Fibroblast of lung (primary cell): ENCODE data around the gene LCE1E. TPM values are rescaled to one million over a fixed set of nuclear protein-coding genes. Genes with fewer than 3 reads are reported as not detected.

Experiments
- DNase-seq, 2 donors: peaks; one replicate each; pipeline versions ENCODE4 v3.0.0 to v3.0.0-alpha.2; 2010; ENCODE audit warnings: low read depth in 2 of 2
- H2AFZ ChIP-seq: 2 replicates; pipeline ENCODE4 v1.5.1; 2012; ENCODE audit warnings: low read length, control low read depth, inconsistent platforms
- H3K27ac ChIP-seq: 2 replicates; pipeline ENCODE4 v1.5.1; 2011; ENCODE audit warnings: low read length, control low read depth; ENCODE audit not compliant: insufficient read depth
- H3K27me3 ChIP-seq: 2 replicates; pipeline ENCODE4 v1.5.1; 2011; ENCODE audit warnings: mild to moderate bottlenecking, low read length; ENCODE audit not compliant: control insufficient read depth, insufficient read depth
- H3K36me3 ChIP-seq: 2 replicates; pipeline ENCODE4 v1.5.1; 2011; ENCODE audit warnings: low read length; ENCODE audit not compliant: control insufficient read depth, insufficient read depth
- H3K4me1 ChIP-seq: 2 replicates; pipeline ENCODE4 v1.5.1; 2011; ENCODE audit warnings: low read length; ENCODE audit not compliant: control insufficient read depth, insufficient read depth; ENCODE audit errors: extremely low read depth
- H3K4me2 ChIP-seq: 2 replicates; pipeline ENCODE4 v1.5.1; 2011; ENCODE audit warnings: low read length, control low read depth; ENCODE audit not compliant: insufficient read depth; ENCODE audit errors: extremely low read depth
- H3K4me3 ChIP-seq, 4 experiments: fragments of 200-600 bp in 1 of 4; sonication (generic) in 1 of 4; replicated peaks in 1 of 4; 2 replicates each; pipeline ENCODE4 v1.5.1; 2011 to 2016; ENCODE audit warnings: low read length in 4 of 4, low read depth in 3 of 4, mild to moderate bottlenecking in 3 of 4, control low read depth in 2 of 4, inconsistent platforms in 1 of 4, mixed read lengths in 1 of 4; ENCODE audit not compliant: insufficient read depth in 1 of 4; ENCODE audit errors: control extremely low read depth in 1 of 4
- H3K79me2 ChIP-seq: 2 replicates; pipeline ENCODE4 v1.5.1; 2012; ENCODE audit warnings: mild to moderate bottlenecking, low read length, inconsistent platforms; ENCODE audit not compliant: control insufficient read depth, insufficient read depth
- H3K9ac ChIP-seq: 2 replicates; pipeline ENCODE4 v1.5.1; 2011; ENCODE audit warnings: mild to moderate bottlenecking, low read length, control low read depth; ENCODE audit not compliant: insufficient read depth
- H3K9me3 ChIP-seq: 2 replicates; pipeline ENCODE4 v1.5.1; 2012; ENCODE audit warnings: low read depth, low read length; ENCODE audit not compliant: control insufficient read depth, insufficient read depth
- H4K20me1 ChIP-seq: 2 replicates; pipeline ENCODE4 v1.5.1; 2011; ENCODE audit warnings: low read length; ENCODE audit not compliant: control insufficient read depth, insufficient read depth; ENCODE audit errors: extremely low read depth
- EZH2 ChIP-seq: IDR thresholded peaks from 2 replicates; pipeline ENCODE4 v1.5.1; 2012; ENCODE audit warnings: low read length, control low read depth, mild to moderate bottlenecking; ENCODE audit errors: missing control alignments
- polyA plus RNA-seq, 2 donors: library from polyadenylated mRNA; depleted of rRNA in 1 of 2; stranded (reverse) in 1 of 2; unstranded in 1 of 2; fragments of >200 nt; gene quantifications; 2 replicates each; pipeline ENCODE4 v1.2.1, GENCODE V29; 2011 to 2012; ENCODE audit warnings: missing spikeins in 1 of 2
- total RNA-seq: library from RNA; depleted of rRNA; stranded (reverse); fragments of >200 nt; gene quantifications from 2 replicates; pipeline ENCODE4 v1.2.1, GENCODE V29; 2014
- TF ChIP-seq, protein P1 (sequence below), 2 donors: IDR thresholded peaks in 1 of 2; conservative IDR thresholded peaks in 1 of 2; 1 replicate in 1 of 2; 2 replicates in 1 of 2; pipeline ENCODE4 v1.5.1; 2011 to 2012; ENCODE audit warnings: low read length in 2 of 2, control low read depth in 1 of 2, inconsistent platforms in 1 of 2, low read depth in 1 of 2, mild to moderate bottlenecking in 1 of 2

LCE1E gene
- total and polyA plus RNA-seq, 2 donors (not counting 1 experiment from before 2014, with no cell fraction given), result 0.14 TPM; not detected in 1

DNA sequence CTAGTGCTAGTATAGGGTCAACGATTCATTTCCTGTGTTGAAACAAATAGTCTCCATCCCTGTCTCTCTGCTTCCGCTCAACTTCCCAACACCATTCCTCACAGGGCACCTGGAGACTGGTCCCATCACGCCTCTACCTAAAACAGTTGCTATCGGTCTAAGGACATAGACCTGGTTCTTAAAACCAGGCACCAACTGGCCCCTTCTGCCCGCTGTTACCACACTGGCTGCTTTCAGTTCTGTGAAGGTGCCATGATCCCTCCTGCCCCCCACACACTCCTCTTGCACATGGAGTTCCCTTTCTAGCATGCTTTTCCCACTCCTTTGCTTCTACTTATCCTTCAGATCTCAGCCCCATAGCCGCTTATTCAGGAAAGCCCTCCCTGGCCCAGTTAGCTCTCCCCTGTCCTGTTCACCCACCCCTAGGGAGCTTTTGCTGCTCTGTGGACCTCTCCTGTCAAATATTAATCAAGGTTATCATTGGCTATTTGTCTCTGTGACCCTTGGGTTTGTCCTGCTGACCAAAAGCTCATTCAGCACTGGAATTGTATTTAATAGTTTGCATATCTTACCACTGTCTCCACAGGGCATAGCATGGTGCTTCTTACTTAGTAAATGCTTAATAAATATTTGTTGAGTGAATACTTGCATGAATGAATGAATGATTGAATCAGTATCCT lies 40.2 kb upstream of the LCE1E start:
- Histone ChIP-seq H2AFZ (peak overlapping the region; percentile 9), H3K36me3 (no peaks in the 10 kb centered on the region), H3K4me1 (peaks cover 21% of the 10 kb centered on the region), H3K4me3 (no peak overlapping the region), H3K27ac (peak overlapping the region; percentile 17), H3K4me2 (no peak overlapping the region), H3K79me2 (no peaks in the 10 kb centered on the region), H3K9me3 (no peaks in the 10 kb centered on the region), H3K27me3 (no peaks in the 10 kb centered on the region), H4K20me1 (no peaks in the 10 kb centered on the region), H3K9ac (no peak overlapping the region)
- TF ChIP-seq, protein P1, sequence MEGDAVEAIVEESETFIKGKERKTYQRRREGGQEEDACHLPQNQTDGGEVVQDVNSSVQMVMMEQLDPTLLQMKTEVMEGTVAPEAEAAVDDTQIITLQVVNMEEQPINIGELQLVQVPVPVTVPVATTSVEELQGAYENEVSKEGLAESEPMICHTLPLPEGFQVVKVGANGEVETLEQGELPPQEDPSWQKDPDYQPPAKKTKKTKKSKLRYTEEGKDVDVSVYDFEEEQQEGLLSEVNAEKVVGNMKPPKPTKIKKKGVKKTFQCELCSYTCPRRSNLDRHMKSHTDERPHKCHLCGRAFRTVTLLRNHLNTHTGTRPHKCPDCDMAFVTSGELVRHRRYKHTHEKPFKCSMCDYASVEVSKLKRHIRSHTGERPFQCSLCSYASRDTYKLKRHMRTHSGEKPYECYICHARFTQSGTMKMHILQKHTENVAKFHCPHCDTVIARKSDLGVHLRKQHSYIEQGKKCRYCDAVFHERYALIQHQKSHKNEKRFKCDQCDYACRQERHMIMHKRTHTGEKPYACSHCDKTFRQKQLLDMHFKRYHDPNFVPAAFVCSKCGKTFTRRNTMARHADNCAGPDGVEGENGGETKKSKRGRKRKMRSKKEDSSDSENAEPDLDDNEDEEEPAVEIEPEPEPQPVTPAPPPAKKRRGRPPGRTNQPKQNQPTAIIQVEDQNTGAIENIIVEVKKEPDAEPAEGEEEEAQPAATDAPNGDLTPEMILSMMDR (conservative IDR thresholded peaks at IDR 0.05 in 1 of 2, IDR thresholded peaks at IDR 0.05 in 1 of 2; ENCODE audit: low read depth in 1 of 2, low read length in 2 of 2), result no peak
- no peak for TF ChIP-seq EZH2
- no peak for DNase-seq

DNA sequence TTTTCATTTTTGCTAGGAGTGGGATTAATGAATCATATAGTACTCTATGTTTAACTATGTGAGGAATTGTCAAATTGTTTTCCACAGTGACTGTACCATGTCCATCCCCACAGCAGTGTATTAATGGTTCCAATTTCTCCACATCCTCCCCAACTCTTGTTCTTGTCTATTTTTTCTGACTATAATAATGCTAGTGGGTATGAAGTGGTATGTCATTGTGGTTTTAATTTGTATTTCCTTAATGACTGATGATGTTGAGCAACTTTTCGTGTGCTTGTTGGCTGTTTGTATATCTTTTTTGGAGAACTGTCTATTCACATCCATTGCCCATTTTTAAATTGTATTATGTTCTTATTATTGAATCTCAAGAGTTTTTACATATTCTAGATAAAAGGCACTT lies 38.2 kb upstream of the LCE1E start:
- DNase-seq, result peak in 1 of 2 donors; percentile 23
- H3K27ac ChIP-seq, result no peak overlapping the region
- H3K36me3 ChIP-seq, result no peaks in the 10 kb centered on the region
- H3K4me1 ChIP-seq, result peaks cover 24% of the 10 kb centered on the region
- no peaks in the 10 kb centered on the region for H3K27me3 ChIP-seq
- H3K4me3 ChIP-seq, result no peak overlapping the region
- H3K4me2 ChIP-seq, result no peak overlapping the region
- TF ChIP-seq EZH2, result no peak
- TF ChIP-seq, protein P1 (conservative IDR thresholded peaks at IDR 0.05 in 1 of 2, IDR thresholded peaks at IDR 0.05 in 1 of 2; ENCODE audit: low read depth in 1 of 2, low read length in 2 of 2), result no peak
- H2AFZ ChIP-seq, result no peak overlapping the region
- no peak overlapping the region for H3K9ac ChIP-seq
- H4K20me1 ChIP-seq, result no peaks in the 10 kb centered on the region
- no peaks in the 10 kb centered on the region for H3K79me2 ChIP-seq
- H3K9me3 ChIP-seq, result no peaks in the 10 kb centered on the region

DNA sequence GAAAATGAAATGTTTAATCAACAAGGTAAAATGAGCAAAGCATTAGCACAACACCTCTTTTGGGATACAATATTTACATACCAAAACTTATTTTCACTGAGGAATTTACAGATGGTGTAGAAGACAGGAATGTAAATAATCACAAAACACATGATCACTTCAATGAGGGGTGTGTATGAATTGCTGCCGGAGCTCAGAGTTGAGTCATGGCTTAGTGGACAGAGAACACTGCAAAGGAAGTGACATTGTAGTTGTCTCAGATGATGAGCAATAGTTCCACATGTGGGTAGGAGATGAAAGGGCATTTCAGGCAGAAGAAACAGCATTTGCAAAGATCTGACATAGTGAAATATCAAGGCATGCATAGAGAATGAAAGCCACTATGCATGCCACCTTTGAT lies 33.8 kb upstream of the LCE1E start:
- H3K27ac ChIP-seq, result peak overlapping the region; percentile 64

More for the DNA sequence above, 33.8 kb upstream of the LCE1E start:
- no peak for TF ChIP-seq EZH2
- TF ChIP-seq, protein P1 (conservative IDR thresholded peaks at IDR 0.05 in 1 of 2, IDR thresholded peaks at IDR 0.05 in 1 of 2; ENCODE audit: low read depth in 1 of 2, low read length in 2 of 2), result no peak
- Histone ChIP-seq H4K20me1 (no peaks in the 10 kb centered on the region), H3K4me2 (peak overlapping the region; percentile 28), H3K27me3 (no peaks in the 10 kb centered on the region), H3K4me1 (peaks cover 13% of the 10 kb centered on the region), H3K79me2 (no peaks in the 10 kb centered on the region), H3K9ac (no peak overlapping the region), H3K4me3 (no peak overlapping the region), H2AFZ (no peak overlapping the region), H3K9me3 (no peaks in the 10 kb centered on the region), H3K36me3 (no peaks in the 10 kb centered on the region)
- DNase-seq, result peak; percentile 60 to 68
